SW 1271 (cell line): Measurements from ENCODE around the gene TCFL5.

ENCODE experiments used
- DNase-seq, 2 experiments: peaks; one replicate each; lab custom pipeline; 2025; lab: John Stamatoyannopoulos, UW

TCFL5 gene

GRCh38 chr20:62796699-62797491 is 64.7 kb downstream of the TCFL5 start:
- DNase-seq: no peak

- peak in 1 of 2 experiments; percentile 72 for DNase-seq
These were observed 66.4 kb downstream of the TCFL5 start for GRCh38 chr20:62795023-62795761.

GRCh38 chr20:62794007-62794724 is 67.5 kb downstream of the TCFL5 start:
- DNase-seq: peak; percentile 85 to 96

GRCh38 chr20:62793757-62794006 is 67.9 kb downstream of the TCFL5 start:
- no peak for DNase-seq

- no peak for DNase-seq
These were observed 68.5 kb downstream of the TCFL5 start for GRCh38 chr20:62792940-62793756.

- DNase-seq: peak in 1 of 2 experiments; percentile 48
These were observed 69.3 kb downstream of the TCFL5 start for GRCh38 chr20:62792182-62792939.

GRCh38 chr20:62791301-62792181 is 70.1 kb downstream of the TCFL5 start:
- DNase-seq: peak; percentile 87 to 94
